HEK293T (cell line): ENCODE results near the gene GAPDH.

ENCODE experiments used
- CTCF ChIA-PET: fragments of 350-600 bp; formaldehyde crosslinking; extraction: SDS; loops from one replicate; lab custom pipeline; 2021; ENCODE audit warnings: antibody characterized with exemption, inconsistent platforms; lab: Yijun Ruan, JAX
- POLR2A ChIA-PET: fragments of 350-600 bp; formaldehyde crosslinking; extraction: SDS; loops from one replicate; lab custom pipeline; 2020; ENCODE audit warnings: antibody characterized with exemption, inconsistent platforms; lab: Yijun Ruan, JAX
- DNase-seq: peaks from one replicate; pipeline ENCODE4 v3.0.0; 2012; ENCODE audit warnings: mixed read lengths; ENCODE audit errors: extremely low spot score
- ARNT ChIP-seq: fragments of 450-650 bp; IDR thresholded peaks from 2 replicates; pipeline ENCODE4 v1.6.1; 2017; ENCODE audit warnings: mild to moderate bottlenecking
- BHLHE40 ChIP-seq: fragments of 450-650 bp; IDR thresholded peaks from 2 replicates; pipeline ENCODE4 v1.6.1; 2016; ENCODE audit warnings: mild to moderate bottlenecking, moderate library complexity, borderline replicate concordance
- CTBP1 ChIP-seq: fragments of 450-650 bp; IDR thresholded peaks from 2 replicates; pipeline ENCODE4 v1.6.1; 2016; ENCODE audit warnings: borderline replicate concordance
- ELF4 ChIP-seq: fragments of 450-650 bp; IDR thresholded peaks from 2 replicates; pipeline ENCODE4 v1.6.1; 2017; ENCODE audit warnings: antibody characterized with exemption
- FOXA1 ChIP-seq: fragments of 450-650 bp; IDR thresholded peaks from 2 replicates; pipeline ENCODE4 v1.6.1; 2016; ENCODE audit warnings: mild to moderate bottlenecking
- FOXK2 ChIP-seq: fragments of 450-650 bp; IDR thresholded peaks from 2 replicates; pipeline ENCODE4 v1.6.1; 2016; ENCODE audit warnings: mild to moderate bottlenecking
- FOXM1 ChIP-seq: fragments of 450-650 bp; IDR thresholded peaks from 2 replicates; pipeline ENCODE4 v1.6.1; 2017; ENCODE audit warnings: mild to moderate bottlenecking, borderline replicate concordance
- HDGF ChIP-seq: fragments of 450-650 bp; IDR thresholded peaks from 2 replicates; pipeline ENCODE4 v1.6.1; 2017; ENCODE audit warnings: antibody characterized with exemption, borderline replicate concordance
- L3MBTL2 ChIP-seq: fragments of 450-650 bp; conservative IDR thresholded peaks from 2 replicates; pipeline ENCODE4 v1.6.1; 2016; ENCODE audit warnings: mild to moderate bottlenecking
- LEF1 ChIP-seq: fragments of 450-650 bp; IDR thresholded peaks from 2 replicates; pipeline ENCODE4 v1.6.1; 2017; ENCODE audit warnings: mild to moderate bottlenecking, borderline replicate concordance
- NFRKB ChIP-seq: fragments of 450-650 bp; IDR thresholded peaks from 2 replicates; pipeline ENCODE4 v1.6.1; 2016; ENCODE audit warnings: mild to moderate bottlenecking, moderate library complexity
- SP1 ChIP-seq: fragments of 450-650 bp; IDR thresholded peaks from 2 replicates; pipeline ENCODE4 v1.6.1; 2017
- SUZ12 ChIP-seq: fragments of 450-650 bp; IDR thresholded peaks from 2 replicates; pipeline ENCODE4 v1.6.1; 2016; ENCODE audit warnings: mild to moderate bottlenecking
- TARDBP ChIP-seq: fragments of 450-650 bp; IDR thresholded peaks from 2 replicates; pipeline ENCODE4 v1.6.1; 2016
- ZNF384 ChIP-seq: fragments of 450-650 bp; IDR thresholded peaks from 2 replicates; pipeline ENCODE4 v1.6.1; 2016
- TF ChIP-seq, protein P1 (sequence below): fragments of 450-650 bp; IDR thresholded peaks from 2 replicates; pipeline ENCODE4 v1.6.1; 2016

GAPDH gene

DNA sequence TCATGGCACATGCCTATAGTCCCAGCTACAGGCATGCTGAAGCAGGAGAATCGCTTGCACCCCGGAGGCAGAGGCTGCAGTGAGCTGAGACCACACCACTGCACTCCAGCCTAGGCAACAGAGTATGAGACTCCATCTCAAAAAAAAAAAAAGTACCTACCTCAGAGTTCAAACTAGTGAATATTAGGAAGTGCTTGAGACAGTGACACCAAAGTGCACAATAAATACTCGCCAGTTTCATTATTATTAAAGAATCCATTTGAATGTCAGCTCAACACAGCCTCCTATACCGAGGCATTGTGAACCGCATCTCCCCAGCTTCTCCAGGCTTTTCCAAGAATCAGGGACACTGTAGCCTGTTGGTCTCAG, 5.0 kb downstream of the GAPDH start:
- CTCF ChIA-PET, result interaction anchor here (0.6 to 2.8 kb wide), 3 partner anchors 13 to 328 kb away, joined by 3 to 72 read pairs (median 5); partner anchors contain the start of gene TPI1
- no peak for TF ChIP-seq FOXK2
- no peak for TF ChIP-seq LEF1
- TF ChIP-seq L3MBTL2, result no peak
- TF ChIP-seq TARDBP, result no peak
- no peak for TF ChIP-seq ELF4
- TF ChIP-seq ZNF384, result no peak
- TF ChIP-seq BHLHE40, result no peak
- TF ChIP-seq FOXM1, result no peak
- no peak for TF ChIP-seq HDGF
- no peak for TF ChIP-seq SP1
- TF ChIP-seq, protein P1, sequence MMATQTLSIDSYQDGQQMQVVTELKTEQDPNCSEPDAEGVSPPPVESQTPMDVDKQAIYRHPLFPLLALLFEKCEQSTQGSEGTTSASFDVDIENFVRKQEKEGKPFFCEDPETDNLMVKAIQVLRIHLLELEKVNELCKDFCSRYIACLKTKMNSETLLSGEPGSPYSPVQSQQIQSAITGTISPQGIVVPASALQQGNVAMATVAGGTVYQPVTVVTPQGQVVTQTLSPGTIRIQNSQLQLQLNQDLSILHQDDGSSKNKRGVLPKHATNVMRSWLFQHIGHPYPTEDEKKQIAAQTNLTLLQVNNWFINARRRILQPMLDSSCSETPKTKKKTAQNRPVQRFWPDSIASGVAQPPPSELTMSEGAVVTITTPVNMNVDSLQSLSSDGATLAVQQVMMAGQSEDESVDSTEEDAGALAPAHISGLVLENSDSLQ, result no peak
- no peak for TF ChIP-seq FOXA1
- TF ChIP-seq SUZ12, result no peak
- TF ChIP-seq NFRKB, result no peak
- TF ChIP-seq CTBP1, result no peak
- no peak for TF ChIP-seq ARNT
- POLR2A ChIA-PET, result interaction anchor here (0.7 to 4.1 kb wide), 8 partner anchors 7 to 150 kb away, joined by 3 to 42 read pairs (median 4); partner anchors contain the start of genes MRPL51 and VAMP1
- DNase-seq, result no peak

DNA sequence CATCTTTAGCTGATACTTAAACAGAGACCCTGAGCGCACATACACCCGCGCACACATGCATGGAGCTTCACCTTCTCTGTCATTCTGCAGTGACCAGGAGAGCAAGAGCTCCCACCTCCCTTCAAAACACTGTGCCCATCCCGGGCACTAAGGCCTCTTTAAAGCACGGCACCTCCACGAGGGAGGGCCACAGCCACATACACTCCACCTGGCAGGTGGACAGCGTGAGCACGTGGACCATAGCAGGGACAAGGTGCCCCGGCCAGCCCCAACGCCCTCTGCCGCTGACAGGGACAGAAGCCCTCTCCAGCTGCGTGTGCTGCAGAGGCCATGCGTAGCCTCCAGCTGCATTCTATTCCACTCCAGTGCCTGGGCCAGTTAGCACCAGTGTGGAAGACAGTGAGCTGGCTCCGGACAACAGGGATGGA, 5.4 kb downstream of the GAPDH start:
- TF ChIP-seq LEF1, result no peak
- TF ChIP-seq SUZ12, result no peak
- no peak for TF ChIP-seq L3MBTL2
- no peak for TF ChIP-seq ELF4
- no peak for TF ChIP-seq CTBP1
- no peak for TF ChIP-seq HDGF
- no peak for TF ChIP-seq SP1
- TF ChIP-seq ZNF384, result no peak
- no peak for TF ChIP-seq TARDBP
- no peak for TF ChIP-seq ARNT
- no peak for TF ChIP-seq FOXK2
- TF ChIP-seq, protein P1, result no peak
- TF ChIP-seq NFRKB, result no peak
- no peak for TF ChIP-seq FOXM1
- no peak for TF ChIP-seq BHLHE40
- no peak for TF ChIP-seq FOXA1
- POLR2A ChIA-PET, result interaction anchor here (1.1 to 4.1 kb wide), 6 partner anchors 13 to 70 kb away, joined by 3 to 42 read pairs (median 5); partner anchors contain the start of genes MRPL51 and NOP2
- DNase-seq, result no peak

DNA sequence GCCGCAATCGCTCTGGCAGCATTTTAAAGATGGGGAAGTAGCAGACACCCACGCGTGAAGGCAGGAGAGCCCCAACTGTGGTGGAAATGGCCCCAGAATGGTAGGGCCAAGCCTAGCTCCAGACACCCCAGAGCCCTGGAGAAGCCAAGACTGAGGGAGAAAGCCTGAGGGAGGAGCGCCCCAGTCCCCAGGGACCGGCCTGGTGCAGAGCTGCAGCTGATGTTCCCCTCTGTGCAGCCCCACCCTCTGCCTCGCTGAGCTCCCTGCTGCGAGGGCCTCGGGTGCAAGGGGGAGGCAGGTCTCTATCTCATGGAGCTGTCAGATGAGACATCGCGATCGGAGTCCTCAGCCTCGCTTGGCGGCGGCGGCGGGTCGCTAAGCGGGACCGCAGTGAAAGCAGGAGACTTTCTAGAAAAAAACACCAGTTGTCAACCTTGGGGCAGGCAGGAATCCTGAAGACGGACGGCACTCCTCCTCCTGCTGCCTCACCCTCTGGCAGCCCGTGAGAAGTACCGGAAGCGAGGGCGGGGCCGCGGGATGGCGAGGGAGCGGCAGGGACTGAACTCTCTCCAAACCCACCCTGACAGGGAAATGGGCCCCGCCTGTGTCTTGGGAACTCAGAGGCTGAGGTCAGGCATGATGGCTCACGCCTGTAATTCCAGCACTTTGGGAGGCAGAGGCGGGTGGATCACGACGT, 6.0 kb downstream of the GAPDH start:
- ChIA-PET POLR2A (interaction anchor here (1.1 to 4.1 kb wide), 4 partner anchors 12 to 71 kb away, joined by 3 to 42 read pairs (median 6); partner anchors contain the start of genes MRPL51 and NOP2), CTCF (interaction anchor here (0.5 to 2.8 kb wide), 5 partner anchors 12 to 214 kb away, joined by 3 to 72 read pairs (median 3); no protein-coding TSS in a partner anchor)
- DNase-seq, result no peak
- TF ChIP-seq ARNT (no peak), BHLHE40 (no peak), ELF4 (no peak), FOXK2 (no peak), ZNF384 (no peak), HDGF (no peak), FOXM1 (no peak), L3MBTL2 (no peak), SP1 (no peak), TARDBP (no peak), NFRKB (no peak), SUZ12 (no peak), LEF1 (no peak), CTBP1 (no peak), FOXA1 (no peak)
- TF ChIP-seq, protein P1, result no peak

More for the DNA sequence above, 5.4 kb downstream of the GAPDH start:
- CTCF ChIA-PET, result interaction anchor here (0.5 to 2.8 kb wide), 4 partner anchors 12 to 303 kb away, joined by 3 to 72 read pairs (median 3); no protein-coding TSS in a partner anchor

DNA sequence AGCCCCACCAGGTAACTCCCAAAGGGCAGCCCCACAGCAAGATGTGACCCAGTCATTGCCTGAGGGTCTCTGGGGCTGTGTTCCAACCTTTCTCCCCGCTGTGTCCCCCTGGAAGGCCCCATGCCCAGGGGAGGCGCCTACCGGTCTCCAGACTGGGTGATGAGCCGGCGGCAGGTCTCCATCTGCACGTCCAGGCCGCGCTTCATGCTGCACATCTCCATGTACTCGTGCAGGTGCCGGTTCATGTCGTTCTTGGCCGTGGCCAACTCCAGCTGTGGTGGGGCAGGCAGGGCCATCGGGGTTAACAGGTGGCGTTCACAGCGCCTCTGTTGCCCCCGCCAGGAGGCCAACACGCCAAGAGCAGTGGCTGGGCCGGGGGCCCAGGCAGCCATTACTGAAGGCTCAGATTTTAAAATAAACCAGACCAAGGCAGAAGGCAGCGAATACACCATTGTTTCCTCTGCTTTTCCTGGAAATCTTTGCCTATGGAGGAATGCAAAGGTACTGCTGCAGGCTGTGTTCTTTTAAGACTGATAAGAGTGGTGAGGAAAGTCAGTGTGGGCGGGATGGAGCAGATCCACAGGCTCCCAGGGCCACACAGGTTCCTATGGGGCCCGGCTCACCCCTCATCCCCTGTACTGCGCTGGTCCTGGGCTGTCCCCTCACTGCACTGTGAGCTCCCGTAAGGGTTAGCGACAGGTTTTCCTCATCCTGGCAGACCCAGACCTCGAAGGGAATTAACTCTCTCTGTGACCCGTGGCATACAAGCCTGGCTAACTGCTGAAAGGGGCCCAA, 7.3 kb downstream of the GAPDH start:
- ChIA-PET CTCF (interaction anchor here (0.6 to 1.4 kb wide), 3 partner anchors 16 to 215 kb away, joined by 3 to 4 read pairs (median 3); no protein-coding TSS in a partner anchor), POLR2A (interaction anchor here (2.3 kb wide), 1 partner anchor 12 kb away, joined by 8 read pairs; no protein-coding TSS in a partner anchor)
- DNase-seq, result no peak
- TF ChIP-seq HDGF (no peak), ARNT (no peak), TARDBP (no peak), ELF4 (no peak), BHLHE40 (no peak), FOXK2 (no peak), SP1 (no peak)
- TF ChIP-seq, protein P1, result no peak
